B cell (primary cell): Measurements from ENCODE around the gene MAML2. TPM values are rescaled to one million over a fixed set of nuclear protein-coding genes. Genes with fewer than 3 reads are reported as not detected.
A peak's percentile ranks its signal among the peaks of the same experiment; 100 is the strongest.

ENCODE experiments used
- ATAC-seq: fragments of 200-7000 bp; cut with Tn5 transposase; one replicate; pipeline ENCODE4 v1.10.0; 2021; ENCODE audit warnings: low read depth, mild to moderate bottlenecking, moderate number of reproducible peaks, moderate library complexity
- CTCF ChIA-PET: fragments of 350-600 bp; sonication (Branson Sonifier 250); formaldehyde crosslinking; loops from one replicate; lab custom pipeline; 2021; ENCODE audit warnings: antibody characterized with exemption, inconsistent platforms; lab: Charles Lee
- POLR2A ChIA-PET: fragments of 350-600 bp; sonication (Branson Sonifier 250); formaldehyde crosslinking; loops from one replicate; lab custom pipeline; 2021; ENCODE audit warnings: antibody characterized with exemption; lab: Charles Lee
- DNase-seq: peaks from one replicate; pipeline ENCODE4 v3.0.0; 2013
- H2AFZ ChIP-seq: 2 replicates; pipeline ENCODE4 v1.6.1; 2012; ENCODE audit warnings: mild to moderate bottlenecking, low read depth, low read length; ENCODE audit not compliant: insufficient read depth, poor library complexity, severe bottlenecking
- H3K27ac ChIP-seq, 2 donors: 1 replicate in 1 of 2; 2 replicates in 1 of 2; pipeline ENCODE4 v1.5.1; 2012 to 2013; ENCODE audit warnings: low read length in 2 of 2, mild to moderate bottlenecking in 2 of 2, moderate library complexity in 1 of 2
- H3K27me3 ChIP-seq, 4 experiments: fragments of 200-600 bp in 1 of 4; sonication (generic) in 1 of 4; replicated peaks in 1 of 4; 1 replicate in 2 of 4; 2 replicates in 2 of 4; pipeline versions ENCODE4 v1.6.1 to v1.7.0; 2013 to 2016; ENCODE audit warnings: low read length in 3 of 4, mild to moderate bottlenecking in 2 of 4, mixed read lengths in 1 of 4, moderate library complexity in 1 of 4; ENCODE audit not compliant: insufficient read depth in 4 of 4, control insufficient read depth in 3 of 4; ENCODE audit errors: control extremely low read depth in 1 of 4
- H3K36me3 ChIP-seq, 2 experiments: replicated peaks in 1 of 2; 1 replicate in 1 of 2; 2 replicates in 1 of 2; pipeline versions ENCODE4 v1.6.1 to v1.7.1; 2013; ENCODE audit warnings: low read length in 1 of 2; ENCODE audit not compliant: insufficient read depth in 2 of 2, control insufficient read depth in 1 of 2; ENCODE audit errors: control extremely low read depth in 1 of 2, extremely low read depth in 1 of 2
- H3K4me1 ChIP-seq, 2 donors: fragments of 200-600 bp in 1 of 2; sonication (generic) in 1 of 2; 1 replicate in 1 of 2; 2 replicates in 1 of 2; pipeline versions ENCODE4 v1.5.1 to v1.6.1; 2013 to 2017; ENCODE audit warnings: low read length in 2 of 2; ENCODE audit not compliant: control insufficient read depth in 2 of 2, insufficient read depth in 2 of 2
- H3K4me2 ChIP-seq: replicated peaks from 2 replicates; pipeline ENCODE3; 2012; ENCODE audit warnings: mild to moderate bottlenecking, low read depth, low read length; ENCODE audit not compliant: poor library complexity, severe bottlenecking
- H3K4me3 ChIP-seq, 5 experiments: fragments of 200-600 bp in 1 of 5; sonication (generic) in 1 of 5; 1 replicate in 3 of 5; 2 replicates in 2 of 5; pipeline versions ENCODE4 v1.5.1 to v1.7.0; 2011 to 2016; ENCODE audit warnings: low read length in 4 of 5, mild to moderate bottlenecking in 4 of 5, low read depth in 2 of 5, control low read depth in 1 of 5, moderate library complexity in 1 of 5; ENCODE audit not compliant: insufficient read depth in 1 of 5; ENCODE audit errors: control extremely low read depth in 1 of 5, extremely low read depth in 1 of 5
- H3K79me2 ChIP-seq: fragments of 200-600 bp; sonication (generic); one replicate; pipeline ENCODE4 v1.6.0; 2016; ENCODE audit warnings: low read length; ENCODE audit not compliant: control insufficient read depth, insufficient read depth
- H3K9ac ChIP-seq: fragments of 200-600 bp; sonication (generic); 2 replicates; pipeline ENCODE4 v1.6.1; 2017; ENCODE audit warnings: mild to moderate bottlenecking, low read length, moderate library complexity
- H3K9me3 ChIP-seq, 3 donors: one replicate each; pipeline versions ENCODE4 v1.6.1 to v1.7.1; 2013; ENCODE audit warnings: low read length in 2 of 3; ENCODE audit not compliant: control insufficient read depth in 2 of 3, insufficient read depth in 1 of 3; ENCODE audit errors: control extremely low read depth in 1 of 3
- H4K20me1 ChIP-seq: 2 replicates; pipeline ENCODE4 v1.6.0; 2012; ENCODE audit warnings: mild to moderate bottlenecking, low read length; ENCODE audit not compliant: insufficient read depth, control insufficient read depth, poor library complexity, severe bottlenecking
- H3K27ac Mint-ChIP-seq: one replicate; pipeline ENCODE4 v1.8.0; 2021; ENCODE audit warnings: mixed read lengths
- H3K27me3 Mint-ChIP-seq: one replicate; pipeline ENCODE4 v1.8.0; 2021; ENCODE audit warnings: mixed read lengths
- H3K4me1 Mint-ChIP-seq: one replicate; pipeline ENCODE4 v1.8.0; 2021; ENCODE audit warnings: mixed read lengths
- H3K4me3 Mint-ChIP-seq: one replicate; pipeline ENCODE4 v1.8.0; 2021; ENCODE audit warnings: mixed read lengths
- H3K9me3 Mint-ChIP-seq: one replicate; pipeline ENCODE4 v1.8.0; 2022; ENCODE audit warnings: mixed read lengths; ENCODE audit not compliant: insufficient read depth
- CTCF ChIP-seq: fragments of 200-600 bp; IDR thresholded peaks from one replicate; pipeline ENCODE4 v1.8.0; 2022; ENCODE audit warnings: antibody characterized with exemption, mild to moderate bottlenecking
- EZH2 ChIP-seq: IDR thresholded peaks from 2 replicates; pipeline ENCODE4 v1.6.1; 2012; ENCODE audit warnings: borderline replicate concordance, low read depth, mild to moderate bottlenecking, moderate library complexity, low read length; ENCODE audit not compliant: insufficient read depth, poor library complexity, severe bottlenecking
- WGBS: methylation state at CpG from one replicate; pipeline ENCODE4 v1.1.5; 2013; ENCODE audit warnings: missing lambda C conversion rate; ENCODE audit not compliant: insufficient coverage; 5-methylcytosine and 5-hydroxymethylcytosine counted together
- intact Hi-C: fragments of 100-400 bp; cut with micrococcal nuclease; formaldehyde crosslinking; loops from one replicate; pipeline ENCODE4 v1.10.0; 2022
- polyA plus RNA-seq: library from polyadenylated mRNA; depleted of rRNA; stranded (reverse); fragments of >200 nt; gene quantifications from 2 replicates; pipeline ENCODE4 v1.2.3, GENCODE V29; 2012
- total RNA-seq, 2 donors: library from RNA; stranded (reverse); fragments of 120-200 nt in 1 of 2; gene quantifications; 1 replicate in 1 of 2; 2 replicates in 1 of 2; pipeline versions ENCODE4 v1.2.3 to v1.2.4, GENCODE V29; 2013 to 2022

MAML2 gene
- total and polyA plus RNA-seq, 2 donors (not counting 1 experiment from before 2014, with no cell fraction given) = 10.7 to 26.4 TPM

GRCh38 chr11:96241331-96241841, 101.6 kb downstream of the MAML2 start:
- H4K20me1 ChIP-seq = no peaks in the 10 kb centered on the region
- ChIA-PET POLR2A (no interaction called here), CTCF (interaction anchor here (0.9 to 9.9 kb wide), 6 partner anchors 12 to 185 kb away, joined by 3 to 148 read pairs (median 13); partner anchors contain the start of gene MAML2)
- H3K4me1 ChIP-seq = peaks cover 23 to 25% of the 10 kb centered on the region in 2 donors
- 93% methylated on average over 2 of the region's 5 CpGs for WGBS
- peak overlapping the region; percentile 53 for H3K27ac Mint-ChIP-seq
- no peak overlapping the region for H2AFZ ChIP-seq
- no peak overlapping the region for H3K4me3 ChIP-seq
- H3K79me2 ChIP-seq = peaks cover 10% of the 10 kb centered on the region
- H3K9me3 Mint-ChIP-seq = no peaks in the 10 kb centered on the region
- H3K27me3 Mint-ChIP-seq = no peaks in the 10 kb centered on the region
- H3K27me3 ChIP-seq = no peaks in the 10 kb centered on the region
- ATAC-seq (no peak), DNase-seq (peak; percentile 28)
- H3K4me1 Mint-ChIP-seq = peaks cover 35% of the 10 kb centered on the region
- no peak overlapping the region for H3K27ac ChIP-seq
- no peak overlapping the region for H3K4me3 Mint-ChIP-seq
- H3K9me3 ChIP-seq = peaks cover 0 to 4% (median 0%) of the 10 kb centered on the region in 3 donors
- TF ChIP-seq EZH2 = no peak
- TF ChIP-seq CTCF = no peak
- intact Hi-C loops = loop anchor here (1.0 to 10.0 kb wide), 2 partner anchors 186 to 1087 kb away; no protein-coding TSS in a partner anchor
- no peak overlapping the region for H3K9ac ChIP-seq
- H3K36me3 ChIP-seq = no peaks in the 10 kb centered on the region
- H3K4me2 ChIP-seq = no peak overlapping the region

GRCh38 chr11:96238563-96239135, 104.3 kb downstream of the MAML2 start:
- intact Hi-C loops = no loop called here
- Histone ChIP-seq H3K36me3 (no peaks in the 10 kb centered on the region), H3K9ac (no peak overlapping the region), H3K27me3 (no peaks in the 10 kb centered on the region), H3K4me2 (no peak overlapping the region), H3K27ac (no peak overlapping the region), H3K4me1 (peaks cover 19 to 20% of the 10 kb centered on the region in 2 donors), H3K4me3 (no peak overlapping the region), H2AFZ (no peak overlapping the region), H4K20me1 (no peaks in the 10 kb centered on the region), H3K9me3 (peaks cover 0 to 1% (median 0%) of the 10 kb centered on the region in 3 donors), H3K79me2 (peaks cover 19% of the 10 kb centered on the region)
- ChIA-PET CTCF (interaction anchor here (0.8 to 9.9 kb wide), 10 partner anchors 8 to 183 kb away, joined by 3 to 148 read pairs (median 4); partner anchors contain the start of gene MAML2), POLR2A (no interaction called here)
- H3K27me3 Mint-ChIP-seq = no peaks in the 10 kb centered on the region
- ATAC-seq = no peak
- TF ChIP-seq EZH2 (no peak), CTCF (no peak)
- H3K27ac Mint-ChIP-seq = no peak overlapping the region
- WGBS = 83% methylated on average over 1 of the region's 2 CpGs
- no peak overlapping the region for H3K4me3 Mint-ChIP-seq
- DNase-seq = no peak
- peaks cover 29% of the 10 kb centered on the region for H3K4me1 Mint-ChIP-seq
- H3K9me3 Mint-ChIP-seq = no peaks in the 10 kb centered on the region
